HCT116 (cell line): ENCODE measurements around the gene OPRL1. TPM values are rescaled to one million over a fixed set of nuclear protein-coding genes. Genes with fewer than 3 reads are reported as not detected.

Experiments
- ATAC-seq: fragments of 200-7000 bp; cut with Tn5 transposase; 2 replicates; pipeline ENCODE4 v1.9.1; 2020; ENCODE audit warnings: mild to moderate bottlenecking, moderate library complexity
- BruUV-seq: library from RNA; stranded (reverse); fragments of 400-500 nt; replicated peaks from 2 replicates; lab custom pipeline; 2021; lab: Mats Ljungman, UMichigan
- CTCF ChIA-PET: fragments of 300-600 bp; sonication (Branson Sonifier 250); formaldehyde crosslinking; loops from one replicate; lab custom pipeline; 2021; ENCODE audit warnings: antibody characterized with exemption; lab: Charles Lee
- POLR2A ChIA-PET: fragments of 300-600, 350-600 bp; sonication (Branson Sonifier 250); formaldehyde crosslinking; loops from one replicate; lab custom pipeline; 2021; ENCODE audit warnings: antibody characterized with exemption; lab: Charles Lee
- RAD21 ChIA-PET, 2 experiments: fragments of 300-600 bp; sonication (Branson Sonifier 250); formaldehyde crosslinking; loops; one replicate each; lab custom pipeline; 2023; ENCODE audit warnings: low total read pairs in 2 of 2; ENCODE audit not compliant: uncharacterized antibody in 2 of 2, unreplicated experiment in 2 of 2, low non-redundant PET in 1 of 2; lab: Charles Lee
- DNase-seq: peaks from one replicate; pipeline ENCODE4 v3.0.0-alpha.2; 2010; ENCODE audit warnings: low read depth, low spot score
- H2AFZ ChIP-seq: fragments of 200-600 bp; shearing (Covaris generic), sonication (generic); 2 replicates; pipeline ENCODE4 v1.6.1; 2017; ENCODE audit warnings: low read depth, mixed run types, mixed read lengths, antibody characterized with exemption, low read length; ENCODE audit not compliant: poor library complexity, severe bottlenecking
- H3K27ac ChIP-seq: 2 replicates; pipeline ENCODE4 v1.5.1; 2012; ENCODE audit warnings: low read depth, low read length
- H3K27me3 ChIP-seq: fragments of 200-600 bp; sonication (generic); 2 replicates; pipeline ENCODE4 v1.6.1; 2016; ENCODE audit warnings: mixed run types, low read length, mixed read lengths; ENCODE audit not compliant: insufficient read depth
- H3K36me3 ChIP-seq, 2 experiments: fragments of 200-500 bp in 1 of 2; fragments of 200-600 bp in 1 of 2; sonication (Bioruptor generic) in 1 of 2; sonication (generic) in 1 of 2; 2 replicates each; pipeline versions ENCODE4 v1.5.1 to v1.6.1; 2014 to 2016; ENCODE audit warnings: low read length in 2 of 2, inconsistent platforms in 1 of 2, mixed read lengths in 1 of 2, mixed run types in 1 of 2; ENCODE audit not compliant: insufficient read depth in 2 of 2, control insufficient read depth in 1 of 2
- H3K4me1 ChIP-seq, 2 experiments: fragments of 200-600 bp in 1 of 2; sonication (generic) in 1 of 2; 2 replicates each; pipeline versions ENCODE4 v1.5.1 to v1.6.1; 2012 to 2017; ENCODE audit warnings: low read length in 2 of 2, inconsistent platforms in 1 of 2, mild to moderate bottlenecking in 1 of 2, mixed read lengths in 1 of 2, mixed run types in 1 of 2, moderate library complexity in 1 of 2; ENCODE audit not compliant: insufficient read depth in 2 of 2, control insufficient read depth in 1 of 2
- H3K4me2 ChIP-seq: fragments of 200-600 bp; sonication (generic); 2 replicates; pipeline ENCODE4 v1.6.1; 2017; ENCODE audit warnings: mixed run types, low read length, mixed read lengths
- H3K4me3 ChIP-seq, 2 experiments: fragments of 200-600 bp in 1 of 2; sonication (generic) in 1 of 2; replicated peaks in 1 of 2; 2 replicates each; pipeline ENCODE4 v1.5.1; 2011 to 2016; ENCODE audit warnings: low read length in 2 of 2, control low read depth in 1 of 2, low read depth in 1 of 2, mild to moderate bottlenecking in 1 of 2, mixed read lengths in 1 of 2, mixed run types in 1 of 2
- H3K79me2 ChIP-seq: fragments of 200-600 bp; sonication (generic); 2 replicates; pipeline ENCODE4 v1.6.1; 2017; ENCODE audit warnings: mild to moderate bottlenecking, mixed run types, low read length, moderate library complexity, mixed read lengths; ENCODE audit not compliant: insufficient read depth
- H3K9ac ChIP-seq: fragments of 200-600 bp; sonication (generic); 2 replicates; pipeline ENCODE4 v1.6.1; 2016; ENCODE audit warnings: low read length, mixed read lengths
- H3K9me2 ChIP-seq: fragments of 200-600 bp; sonication (generic), shearing (Covaris generic); 2 replicates; pipeline ENCODE4 v1.6.1; 2017; ENCODE audit warnings: mixed run types, mild to moderate bottlenecking, moderate library complexity; ENCODE audit not compliant: insufficient read depth
- H3K9me3 ChIP-seq, 2 experiments: fragments of 200-500 bp in 1 of 2; fragments of 200-600 bp in 1 of 2; sonication (Bioruptor generic) in 1 of 2; sonication (generic) in 1 of 2; 2 replicates each; pipeline ENCODE4 v1.6.1; 2014 to 2017; ENCODE audit warnings: low read length in 2 of 2, mixed read lengths in 2 of 2, inconsistent platforms in 1 of 2, low read depth in 1 of 2, mild to moderate bottlenecking in 1 of 2, mixed run types in 1 of 2, moderate library complexity in 1 of 2; ENCODE audit not compliant: control insufficient read depth in 1 of 2, insufficient read depth in 1 of 2
- H4K20me1 ChIP-seq: fragments of 200-600 bp; sonication (generic), shearing (Covaris generic); 2 replicates; pipeline ENCODE4 v1.6.1; 2017; ENCODE audit warnings: mixed run types, mild to moderate bottlenecking, moderate library complexity; ENCODE audit not compliant: insufficient read depth
- ATF3 ChIP-seq: IDR thresholded peaks from 2 replicates; pipeline ENCODE4 v1.6.1; 2012
- CBX3 ChIP-seq: IDR thresholded peaks from 2 replicates; pipeline ENCODE4 v1.6.1; 2012; ENCODE audit warnings: low read depth
- CTCF ChIP-seq, 3 experiments: fragments of 200-600 bp in 1 of 3; sonication (generic) in 1 of 3; IDR thresholded peaks in 2 of 3; conservative IDR thresholded peaks in 1 of 3; 2 replicates each; pipeline ENCODE4 v1.5.1; 2012 to 2017; ENCODE audit warnings: low read depth in 2 of 3, low read length in 2 of 3, antibody characterized with exemption in 1 of 3, borderline replicate concordance in 1 of 3, control low read depth in 1 of 3, mild to moderate bottlenecking in 1 of 3, mixed read lengths in 1 of 3, mixed run types in 1 of 3, moderate library complexity in 1 of 3; ENCODE audit not compliant: insufficient read depth in 1 of 3
- EGR1 ChIP-seq: IDR thresholded peaks from 2 replicates; pipeline ENCODE4 v1.6.1; 2012; ENCODE audit warnings: low read depth
- MAX ChIP-seq: IDR thresholded peaks from 2 replicates; pipeline ENCODE4 v1.6.1; 2012
- POLR2A ChIP-seq: IDR thresholded peaks from 2 replicates; pipeline ENCODE4 v1.7.0; 2011; ENCODE audit warnings: borderline replicate concordance; ENCODE audit not compliant: insufficient read depth, insufficient read length; ENCODE audit errors: extremely low read depth
- RAD21 ChIP-seq: IDR thresholded peaks from 2 replicates; pipeline ENCODE4 v1.6.1; 2012; ENCODE audit warnings: low read depth, mild to moderate bottlenecking
- SP1 ChIP-seq: IDR thresholded peaks from 2 replicates; pipeline ENCODE4 v1.6.1; 2012; ENCODE audit warnings: low read depth
- ZNF274 ChIP-seq: fragments of 200-500 bp; sonication (Bioruptor generic); IDR thresholded peaks from 2 replicates; pipeline ENCODE4 v1.6.1; 2014; ENCODE audit warnings: mild to moderate bottlenecking, low read depth, low read length, inconsistent platforms
- intact Hi-C: fragments of 100-400 bp; cut with micrococcal nuclease; formaldehyde crosslinking; loops from 2 replicates; pipeline ENCODE4 v1.10.0; 2022
- total RNA-seq: library from RNA; stranded (reverse); gene quantifications from one replicate; pipeline ENCODE4 v1.2.1, GENCODE V29; 2021; ENCODE audit not compliant: unreplicated experiment
- TF ChIP-seq, protein P1 (sequence below): IDR thresholded peaks from 2 replicates; pipeline ENCODE4 v1.6.1; 2011; ENCODE audit warnings: mild to moderate bottlenecking, low read length, moderate library complexity; ENCODE audit not compliant: insufficient replicate concordance; ENCODE audit errors: extremely low read depth

The OPRL1 gene
- total RNA-seq, 1 experiment from 2014 or later = 1.6 TPM

- H3K9me3 ChIP-seq = no peaks in the 10 kb centered on the region
- ChIA-PET POLR2A (no interaction called here), RAD21 (no interaction called here), CTCF (no interaction called here)
- ATAC-seq = no peak
- intact Hi-C loops = no loop called here
- no peaks in the 10 kb centered on the region for H3K4me1 ChIP-seq
- no peak overlapping the region for H3K4me3 ChIP-seq
- DNase-seq = no peak
- H2AFZ ChIP-seq = no peak overlapping the region
- TF ChIP-seq, protein P1, sequence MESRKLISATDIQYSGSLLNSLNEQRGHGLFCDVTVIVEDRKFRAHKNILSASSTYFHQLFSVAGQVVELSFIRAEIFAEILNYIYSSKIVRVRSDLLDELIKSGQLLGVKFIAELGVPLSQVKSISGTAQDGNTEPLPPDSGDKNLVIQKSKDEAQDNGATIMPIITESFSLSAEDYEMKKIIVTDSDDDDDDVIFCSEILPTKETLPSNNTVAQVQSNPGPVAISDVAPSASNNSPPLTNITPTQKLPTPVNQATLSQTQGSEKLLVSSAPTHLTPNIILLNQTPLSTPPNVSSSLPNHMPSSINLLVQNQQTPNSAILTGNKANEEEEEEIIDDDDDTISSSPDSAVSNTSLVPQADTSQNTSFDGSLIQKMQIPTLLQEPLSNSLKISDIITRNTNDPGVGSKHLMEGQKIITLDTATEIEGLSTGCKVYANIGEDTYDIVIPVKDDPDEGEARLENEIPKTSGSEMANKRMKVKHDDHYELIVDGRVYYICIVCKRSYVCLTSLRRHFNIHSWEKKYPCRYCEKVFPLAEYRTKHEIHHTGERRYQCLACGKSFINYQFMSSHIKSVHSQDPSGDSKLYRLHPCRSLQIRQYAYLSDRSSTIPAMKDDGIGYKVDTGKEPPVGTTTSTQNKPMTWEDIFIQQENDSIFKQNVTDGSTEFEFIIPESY = no peak
- TF ChIP-seq CBX3 (no peak), POLR2A (no peak), EGR1 (no peak)
- H3K27me3 ChIP-seq = no peaks in the 10 kb centered on the region
- no peak overlapping the region for H3K9ac ChIP-seq
- no peaks in the 10 kb centered on the region for H4K20me1 ChIP-seq
- H3K9me2 ChIP-seq = no peaks in the 10 kb centered on the region
- no peaks in the 10 kb centered on the region for H3K79me2 ChIP-seq
- H3K36me3 ChIP-seq = no peaks in the 10 kb centered on the region
- no peak overlapping the region for H3K27ac ChIP-seq
- no TSS peak for BruUV-seq
- no peak overlapping the region for H3K4me2 ChIP-seq
Observed at GRCh38 chr20:64095455-64095854, 15.6 kb downstream of the OPRL1 start.

DNA sequence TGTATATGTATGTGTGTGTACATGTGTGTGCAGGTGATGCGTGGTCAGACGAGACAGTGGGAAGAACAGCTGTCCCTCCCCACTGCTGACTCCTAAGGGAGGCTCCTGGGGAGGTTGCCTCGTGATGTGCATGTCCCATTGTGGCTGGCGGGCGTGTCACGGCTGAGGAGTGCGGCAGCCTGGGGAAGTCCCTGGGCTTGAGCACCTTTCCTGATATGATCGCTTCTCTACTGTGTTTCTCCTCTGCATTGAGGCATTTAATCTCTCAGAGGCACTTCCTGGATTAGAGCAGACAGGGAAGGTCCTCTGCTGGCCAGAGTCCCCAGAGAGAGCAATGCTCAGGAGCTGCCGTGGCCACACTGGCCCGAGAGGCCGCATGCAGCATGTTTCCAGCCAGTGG lies 16.0 kb downstream of the OPRL1 start:
- RAD21 ChIA-PET = no interaction called here
- BruUV-seq = no TSS peak
- no peak overlapping the region for H3K4me3 ChIP-seq
- no peaks in the 10 kb centered on the region for H3K27me3 ChIP-seq
- H4K20me1 ChIP-seq = no peaks in the 10 kb centered on the region
- intact Hi-C loops = no loop called here
- no peaks in the 10 kb centered on the region for H3K9me2 ChIP-seq
- no peaks in the 10 kb centered on the region for H3K9me3 ChIP-seq
- H3K4me1 ChIP-seq = no peaks in the 10 kb centered on the region
- H2AFZ ChIP-seq = no peak overlapping the region
- H3K79me2 ChIP-seq = no peaks in the 10 kb centered on the region
- no peak overlapping the region for H3K4me2 ChIP-seq
- H3K27ac ChIP-seq = no peak overlapping the region
- no peak for TF ChIP-seq CTCF (IDR thresholded peaks at IDR 0.05 in 2 of 3, conservative IDR thresholded peaks at IDR 0.05 in 1 of 3; ENCODE audit: borderline replicate concordance in 1 of 3, insufficient read depth in 1 of 3, low read depth in 2 of 3, low read length in 2 of 3)
- TF ChIP-seq, protein P1 = no peak
- TF ChIP-seq ATF3 = no peak
- no peak for TF ChIP-seq ZNF274
- no peak for TF ChIP-seq POLR2A
- TF ChIP-seq SP1 = no peak
- TF ChIP-seq MAX = no peak
- no peak for TF ChIP-seq RAD21
- TF ChIP-seq, all 23 proteins: peak for 0
- Histone ChIP-seq H3K36me3 (no peaks in the 10 kb centered on the region), H3K9ac (no peak overlapping the region)
- ChIA-PET POLR2A (no interaction called here), CTCF (no interaction called here)
- ATAC-seq (no peak), DNase-seq (no peak)
